ENCODE data around the gene GGTA1. TPM values are rescaled to one million over a fixed set of nuclear protein-coding genes. Genes with fewer than 3 reads are reported as not detected.

Gene GGTA1
- polyA plus RNA-seq, 1 donor (not counting 4 experiments of a cell fraction or from before 2014, with no cell fraction given) = not detected

GRCh38 chr9:121542025-121542424, 42.4 kb upstream of the GGTA1 start:
- Histone ChIP-seq H3K9me1 (ENCODE audit: control insufficient read depth, extremely low read depth, insufficient read depth, low read length) (no peaks in the 10 kb centered on the region), H3K4me2 (ENCODE audit: control insufficient read depth, extremely low read depth, insufficient read depth, low read depth, low read length) (no peak overlapping the region), H3K4me3 (ENCODE audit: control insufficient read depth in 2 of 3, extremely low read depth in 1 of 3, insufficient read depth in 2 of 3, low read depth in 1 of 3, low read length in 3 of 3) (no peak overlapping the region), H3K4me1 (ENCODE audit: control insufficient read depth, extremely low read depth, insufficient read depth, low read length) (peaks cover 8% of the 10 kb centered on the region), H3K36me3 (ENCODE audit: control insufficient read depth in 2 of 2, extremely low read depth in 1 of 2, insufficient read depth in 2 of 2, low read length in 2 of 2) (no peaks in the 10 kb centered on the region), H3K9me3 (ENCODE audit: control insufficient read depth, low read depth, low read length) (no peaks in the 10 kb centered on the region), H4K20me1 (ENCODE audit: control insufficient read depth, extremely low read depth, insufficient read depth, low read length) (no peaks in the 10 kb centered on the region), H2AFZ (ENCODE audit: control insufficient read depth, low read length) (no peak overlapping the region), H3K27ac (ENCODE audit: control insufficient read depth, insufficient read depth, low read length) (no peak overlapping the region), H3K27me3 (ENCODE audit: control insufficient read depth, extremely low read depth, insufficient read depth, low read length) (peaks cover 2% of the 10 kb centered on the region), H3K9ac (ENCODE audit: control insufficient read depth, extremely low read depth, insufficient read depth, low read length) (no peak overlapping the region), H3K79me2 (ENCODE audit: control insufficient read depth, insufficient read depth, low read length) (no peaks in the 10 kb centered on the region)
- FAIRE-seq (no peak), DNase-seq (ENCODE audit: low read depth, low spot score) (no peak)
- no peak for TF ChIP-seq EZH2 (IDR thresholded peaks at IDR 0.05; ENCODE audit: low read length)
- TF ChIP-seq, protein P1, sequence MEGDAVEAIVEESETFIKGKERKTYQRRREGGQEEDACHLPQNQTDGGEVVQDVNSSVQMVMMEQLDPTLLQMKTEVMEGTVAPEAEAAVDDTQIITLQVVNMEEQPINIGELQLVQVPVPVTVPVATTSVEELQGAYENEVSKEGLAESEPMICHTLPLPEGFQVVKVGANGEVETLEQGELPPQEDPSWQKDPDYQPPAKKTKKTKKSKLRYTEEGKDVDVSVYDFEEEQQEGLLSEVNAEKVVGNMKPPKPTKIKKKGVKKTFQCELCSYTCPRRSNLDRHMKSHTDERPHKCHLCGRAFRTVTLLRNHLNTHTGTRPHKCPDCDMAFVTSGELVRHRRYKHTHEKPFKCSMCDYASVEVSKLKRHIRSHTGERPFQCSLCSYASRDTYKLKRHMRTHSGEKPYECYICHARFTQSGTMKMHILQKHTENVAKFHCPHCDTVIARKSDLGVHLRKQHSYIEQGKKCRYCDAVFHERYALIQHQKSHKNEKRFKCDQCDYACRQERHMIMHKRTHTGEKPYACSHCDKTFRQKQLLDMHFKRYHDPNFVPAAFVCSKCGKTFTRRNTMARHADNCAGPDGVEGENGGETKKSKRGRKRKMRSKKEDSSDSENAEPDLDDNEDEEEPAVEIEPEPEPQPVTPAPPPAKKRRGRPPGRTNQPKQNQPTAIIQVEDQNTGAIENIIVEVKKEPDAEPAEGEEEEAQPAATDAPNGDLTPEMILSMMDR (optimal IDR thresholded peaks at IDR 0.05 in 1 of 3, IDR thresholded peaks at IDR 0.05 in 1 of 3, conservative IDR thresholded peaks at IDR 0.05 in 1 of 3; ENCODE audit: extremely low read depth in 1 of 3, insufficient read depth in 2 of 3, low read length in 3 of 3) = no peak
- dilution Hi-C loops (cut with MboI; ENCODE audit: extremely low pct_ligation_motif_present, low sequenced_read_pairs) = no loop called here

- H3K9ac ChIP-seq (ENCODE audit: control insufficient read depth, extremely low read depth, insufficient read depth, low read length) = no peak overlapping the region
- H3K36me3 ChIP-seq (ENCODE audit: control insufficient read depth in 2 of 2, extremely low read depth in 1 of 2, insufficient read depth in 2 of 2, low read length in 2 of 2) = no peaks in the 10 kb centered on the region
- no peak overlapping the region for H2AFZ ChIP-seq (ENCODE audit: control insufficient read depth, low read length)
- DNase-seq (ENCODE audit: low read depth, low spot score) (no peak), FAIRE-seq (no peak)
- dilution Hi-C loops (cut with MboI; ENCODE audit: extremely low pct_ligation_motif_present, low sequenced_read_pairs) = no loop called here
- TF ChIP-seq, protein P1 (optimal IDR thresholded peaks at IDR 0.05 in 1 of 3, IDR thresholded peaks at IDR 0.05 in 1 of 3, conservative IDR thresholded peaks at IDR 0.05 in 1 of 3; ENCODE audit: extremely low read depth in 1 of 3, insufficient read depth in 2 of 3, low read length in 3 of 3) = no peak
- no peak for TF ChIP-seq EZH2 (IDR thresholded peaks at IDR 0.05; ENCODE audit: low read length)
- no peaks in the 10 kb centered on the region for H3K27me3 ChIP-seq (ENCODE audit: control insufficient read depth, extremely low read depth, insufficient read depth, low read length)
- H3K9me1 ChIP-seq (ENCODE audit: control insufficient read depth, extremely low read depth, insufficient read depth, low read length) = no peaks in the 10 kb centered on the region
- H3K79me2 ChIP-seq (ENCODE audit: control insufficient read depth, insufficient read depth, low read length) = no peaks in the 10 kb centered on the region
- H3K9me3 ChIP-seq (ENCODE audit: control insufficient read depth, low read depth, low read length) = no peaks in the 10 kb centered on the region
- H4K20me1 ChIP-seq (ENCODE audit: control insufficient read depth, extremely low read depth, insufficient read depth, low read length) = no peaks in the 10 kb centered on the region
- no peak overlapping the region for H3K4me3 ChIP-seq (ENCODE audit: control insufficient read depth in 2 of 3, extremely low read depth in 1 of 3, insufficient read depth in 2 of 3, low read depth in 1 of 3, low read length in 3 of 3)
- no peak overlapping the region for H3K4me2 ChIP-seq (ENCODE audit: control insufficient read depth, extremely low read depth, insufficient read depth, low read depth, low read length)
- no peak overlapping the region for H3K27ac ChIP-seq (ENCODE audit: control insufficient read depth, insufficient read depth, low read length)
- peaks cover 6% of the 10 kb centered on the region for H3K4me1 ChIP-seq (ENCODE audit: control insufficient read depth, extremely low read depth, insufficient read depth, low read length)
These were observed 41.6 kb upstream of the GGTA1 start for GRCh38 chr9:121541256-121541655.
